HG03025 (cell line): ENCODE measurements around the gene NXPH2.
"Not testable (repeated sequence)": the region's sequence is repeated elsewhere in the genome, so short reads cannot be mapped to it uniquely, and the experiment has no call there.

ENCODE experiments used
- ATAC-seq: cut with Tn5 transposase; IDR thresholded peaks from one replicate; pipeline ENCODE4 v1.9.1; 2021; ENCODE audit warnings: mild to moderate bottlenecking, moderate library complexity; ENCODE audit not compliant: unreplicated experiment, low FRiP score

NXPH2 gene

GRCh38 chr2:138760676-138761075 is 19.5 kb downstream of the NXPH2 start:
- no peak for ATAC-seq

GRCh38 chr2:138757384-138757783 is 22.8 kb downstream of the NXPH2 start:
- ATAC-seq = no peak

GRCh38 chr2:138752197-138752956 is 27.8 kb downstream of the NXPH2 start:
- ATAC-seq = no peak

GRCh38 chr2:138744713-138745112 is 35.5 kb downstream of the NXPH2 start:
- no peak for ATAC-seq

GRCh38 chr2:138742441-138743057 is 37.6 kb downstream of the NXPH2 start:
- no peak for ATAC-seq

GRCh38 chr2:138741851-138742250 is 38.3 kb downstream of the NXPH2 start:
- no peak for ATAC-seq

GRCh38 chr2:138737009-138737554 is 43.1 kb downstream of the NXPH2 start:
- ATAC-seq = not testable (repeated sequence)

- no peak for ATAC-seq
Observed at GRCh38 chr2:138732651-138733050, 47.5 kb downstream of the NXPH2 start.

GRCh38 chr2:138730497-138731030 is 49.6 kb downstream of the NXPH2 start:
- ATAC-seq = peak; percentile 73

GRCh38 chr2:138727956-138728355 is 52.2 kb downstream of the NXPH2 start:
- ATAC-seq = no peak

- no peak for ATAC-seq
Observed at GRCh38 chr2:138726681-138727080, 53.5 kb downstream of the NXPH2 start.

GRCh38 chr2:138724729-138725459 is 55.3 kb downstream of the NXPH2 start:
- no peak for ATAC-seq

GRCh38 chr2:138724327-138724726 is 55.9 kb downstream of the NXPH2 start:
- no peak for ATAC-seq

- no peak for ATAC-seq
Observed at GRCh38 chr2:138723196-138723987, 56.8 kb downstream of the NXPH2 start.

- no peak for ATAC-seq
Observed at GRCh38 chr2:138722316-138722715, 57.9 kb downstream of the NXPH2 start.

- ATAC-seq = no peak
Observed at GRCh38 chr2:138720035-138720838, 60.0 kb downstream of the NXPH2 start.

- no peak for ATAC-seq
Observed at GRCh38 chr2:138718405-138718804, 61.8 kb downstream of the NXPH2 start.

GRCh38 chr2:138716183-138716582 is 64.0 kb downstream of the NXPH2 start:
- peak; percentile 28 for ATAC-seq

GRCh38 chr2:138713504-138713903 is 66.7 kb downstream of the NXPH2 start:
- no peak for ATAC-seq
